A549 (cell line): ENCODE results near the gene TMEM39A. TPM values are rescaled to one million over a fixed set of nuclear protein-coding genes. Genes with fewer than 3 reads are reported as not detected.

Source experiments
- ATAC-seq, 2 experiments: fragments of 200-7000 bp in 1 of 2; fragments of >200 bp in 1 of 2; cut with Nextera tagmentation in 1 of 2; cut with Tn5 transposase in 1 of 2; 3 replicates each; pipeline versions ENCODE4 v1.8.0 to v1.9.1; 2018 to 2020; ENCODE audit warnings: mild to moderate bottlenecking in 1 of 2, moderate library complexity in 1 of 2
- CTCF ChIA-PET: fragments of 300-600 bp; sonication (Branson Sonifier 250); formaldehyde crosslinking; extraction: SDS; loops from one replicate; lab custom pipeline; 2021; ENCODE audit warnings: antibody characterized with exemption, inconsistent platforms; lab: Yijun Ruan, JAX
- POLR2A ChIA-PET: fragments of 350-600 bp; formaldehyde crosslinking; extraction: SDS; loops from one replicate; lab custom pipeline; 2021; ENCODE audit warnings: antibody characterized with exemption, inconsistent platforms; lab: Yijun Ruan, JAX
- DNase-seq, 2 experiments: peaks; one replicate each; pipeline versions ENCODE4 v3.0.0 to v3.0.0-alpha.2; 2011 to 2016; ENCODE audit warnings: low read depth in 1 of 2, low spot score in 1 of 2
- FAIRE-seq: peaks from 2 replicates; lab custom pipeline; 2011; peaks lifted over from hg19 to GRCh38; lab: Jason Lieb, UNC
- H3K27ac ChIP-seq, 2 experiments: fragments of >200 bp; sonication (Bioruptor Twin); formaldehyde crosslinking; 3 replicates each; pipeline ENCODE4 v1.5.1; 2016 to 2017
- H3K4me1 ChIP-seq: fragments of >200 bp; sonication (Bioruptor Twin); formaldehyde crosslinking; 3 replicates; pipeline ENCODE4 v1.6.1; 2016
- H3K4me2 ChIP-seq: fragments of >200 bp; sonication (Bioruptor Twin); formaldehyde crosslinking; 3 replicates; pipeline ENCODE4 v1.6.1; 2016
- H3K4me3 ChIP-seq: fragments of >200 bp; sonication (Bioruptor Twin); formaldehyde crosslinking; 3 replicates; pipeline ENCODE4 v1.5.1; 2016
- H3K9me3 ChIP-seq: fragments of >200 bp; sonication (Bioruptor Twin); formaldehyde crosslinking; 3 replicates; pipeline ENCODE4 v1.6.1; 2016
- CBX8 ChIP-seq: fragments of 200-600 bp; sonication (generic); IDR thresholded peaks from 2 replicates; pipeline ENCODE4 v1.6.1; 2016
- CHD2 ChIP-seq: fragments of 150-350 bp; IDR thresholded peaks from 2 replicates; pipeline ENCODE4 v1.6.1; 2014; ENCODE audit warnings: low read length; ENCODE audit not compliant: partially characterized antibody
- CHD4 ChIP-seq: fragments of 200-600 bp; sonication (generic); IDR thresholded peaks from 2 replicates; pipeline ENCODE4 v1.6.1; 2016; ENCODE audit warnings: antibody characterized with exemption, mild to moderate bottlenecking, borderline replicate concordance
- EHMT2 ChIP-seq: fragments of 200-600 bp; sonication (generic); IDR thresholded peaks from 2 replicates; pipeline ENCODE4 v1.6.1; 2016; ENCODE audit warnings: antibody characterized with exemption, low read depth, mild to moderate bottlenecking, moderate library complexity
- ESRRA ChIP-seq: fragments of 150-350 bp; IDR thresholded peaks from 2 replicates; pipeline ENCODE4 v1.6.1; 2014; ENCODE audit warnings: mild to moderate bottlenecking, low read length, borderline replicate concordance
- FOSB ChIP-seq: fragments of 250-450 bp; sonication (Bioruptor Pico); IDR thresholded peaks from 2 replicates; pipeline ENCODE4 v1.5.0; 2020; ENCODE audit warnings: mild to moderate bottlenecking, moderate library complexity
- FOSL2 ChIP-seq, 2 experiments: fragments of 450-650 bp in 1 of 2; fragments of >200 bp in 1 of 2; sonication (Bioruptor Twin) in 1 of 2; formaldehyde crosslinking; IDR thresholded peaks; 2 replicates each; pipeline versions ENCODE4 v1.5.0 to v1.6.1; 2016 to 2020; ENCODE audit warnings: mild to moderate bottlenecking in 1 of 2, moderate library complexity in 1 of 2
- FOXS1 ChIP-seq: fragments of 250-450 bp; sonication (Bioruptor Pico); IDR thresholded peaks from 2 replicates; pipeline ENCODE4 v1.5.0; 2020; ENCODE audit warnings: mild to moderate bottlenecking, moderate library complexity
- HDAC2 ChIP-seq: fragments of 200-600 bp; sonication (generic); IDR thresholded peaks from 2 replicates; pipeline ENCODE4 v1.6.1; 2016
- HES2 ChIP-seq: fragments of >200 bp; sonication (Bioruptor Twin); formaldehyde crosslinking; IDR thresholded peaks from 2 replicates; pipeline ENCODE4 v1.6.1; 2016
- HOXB5 ChIP-seq: fragments of 250-450 bp; sonication (Bioruptor Pico); IDR thresholded peaks from 2 replicates; pipeline ENCODE4 v1.5.0; 2020; ENCODE audit warnings: mild to moderate bottlenecking, moderate library complexity
- JUN ChIP-seq, 2 experiments: fragments of >200 bp; sonication (Bioruptor Twin); formaldehyde crosslinking; IDR thresholded peaks; 2 replicates in 1 of 2; 3 replicates in 1 of 2; pipeline ENCODE4 v1.6.1; 2016 to 2017
- KDM5A ChIP-seq: fragments of 200-600 bp; sonication (generic); IDR thresholded peaks from 2 replicates; pipeline ENCODE4 v1.6.1; 2016; ENCODE audit warnings: antibody characterized with exemption, mild to moderate bottlenecking
- MAFK ChIP-seq: fragments of 450-650 bp; IDR thresholded peaks from 2 replicates; pipeline ENCODE4 v1.6.1; 2014; ENCODE audit not compliant: partially characterized antibody
- MAZ ChIP-seq: fragments of 150-350 bp; IDR thresholded peaks from 2 replicates; pipeline ENCODE4 v1.6.1; 2014; ENCODE audit warnings: antibody characterized with exemption, low read depth, low read length, borderline replicate concordance
- MYC ChIP-seq: IDR thresholded peaks from 2 replicates; pipeline ENCODE4 v1.6.1; 2012; ENCODE audit warnings: mild to moderate bottlenecking, inconsistent platforms, low read length, improper control_type of control experiment, borderline replicate concordance
- NFE2L2 ChIP-seq: fragments of 150-350 bp; conservative IDR thresholded peaks from 2 replicates; pipeline ENCODE4 v1.6.1; 2014; ENCODE audit warnings: low read length
- PHF8 ChIP-seq: fragments of 200-600 bp; sonication (generic); IDR thresholded peaks from 2 replicates; pipeline ENCODE4 v1.6.1; 2016; ENCODE audit warnings: low read depth, mild to moderate bottlenecking, antibody characterized with exemption, moderate library complexity, borderline replicate concordance
- POLR2A ChIP-seq: IDR thresholded peaks from 2 replicates; pipeline ENCODE4 v1.6.1; 2012; ENCODE audit warnings: mild to moderate bottlenecking, low read length
- POLR2AphosphoS2 ChIP-seq: conservative IDR thresholded peaks from 2 replicates; pipeline ENCODE4 v1.6.1; 2012; ENCODE audit warnings: low read length, improper control_type of control experiment, inconsistent platforms
- RCOR1 ChIP-seq: fragments of 150-350 bp; IDR thresholded peaks from 2 replicates; pipeline ENCODE4 v1.6.1; 2014; ENCODE audit warnings: antibody characterized with exemption, low read length, low read depth
- TP53 ChIP-seq: fragments of 250-450 bp; sonication (Bioruptor Pico); IDR thresholded peaks from 2 replicates; pipeline ENCODE4 v1.5.0; 2021; ENCODE audit warnings: mild to moderate bottlenecking, moderate library complexity
- ZFP36 ChIP-seq: fragments of 450-650 bp; IDR thresholded peaks from 2 replicates; pipeline ENCODE4 v1.6.1; 2014; ENCODE audit warnings: borderline replicate concordance; ENCODE audit not compliant: partially characterized antibody
- ZNF302 ChIP-seq: fragments of 250-450 bp; sonication (Bioruptor Pico); IDR thresholded peaks from 2 replicates; pipeline ENCODE4 v1.9.0; 2021; ENCODE audit warnings: inconsistent platforms, mild to moderate bottlenecking, moderate library complexity
- ZSCAN20 ChIP-seq: fragments of 250-450 bp; sonication (Bioruptor Pico); IDR thresholded peaks from 2 replicates; pipeline ENCODE4 v1.8.0; 2022; ENCODE audit warnings: mild to moderate bottlenecking, moderate library complexity
- WGBS: methylation state at CpG from one replicate; pipeline ENCODE4 v1.1.6; 2017; ENCODE audit errors: missing lambda C conversion rate; 5-methylcytosine and 5-hydroxymethylcytosine counted together
- polyA plus RNA-seq, 4 experiments: library from polyadenylated mRNA; depleted of rRNA in 3 of 4; stranded (reverse); fragments of >200 nt; fragmentation: RNase III in 1 of 4; extraction: RNeasy Plus Mini Kit Qiagen cat#74134 plus additional on column Dnase treatment in 1 of 4; gene quantifications; 2 replicates in 3 of 4; 3 replicates in 1 of 4; pipeline ENCODE4 v1.2.3, GENCODE V29; 2011 to 2017
- TF ChIP-seq, protein P1 (sequence below): IDR thresholded peaks from 2 replicates; pipeline ENCODE4 v1.6.1; 2012
- TF ChIP-seq, protein P2 (sequence below): fragments of >200 bp; sonication (Bioruptor Twin); formaldehyde crosslinking; IDR thresholded peaks from 3 replicates; pipeline ENCODE4 v1.5.1; 2016

Gene TMEM39A
- polyA plus RNA-seq, 2 of the 4 experiments (the other 2 are of a cell fraction), result 16.9 to 21.9 TPM

DNA sequence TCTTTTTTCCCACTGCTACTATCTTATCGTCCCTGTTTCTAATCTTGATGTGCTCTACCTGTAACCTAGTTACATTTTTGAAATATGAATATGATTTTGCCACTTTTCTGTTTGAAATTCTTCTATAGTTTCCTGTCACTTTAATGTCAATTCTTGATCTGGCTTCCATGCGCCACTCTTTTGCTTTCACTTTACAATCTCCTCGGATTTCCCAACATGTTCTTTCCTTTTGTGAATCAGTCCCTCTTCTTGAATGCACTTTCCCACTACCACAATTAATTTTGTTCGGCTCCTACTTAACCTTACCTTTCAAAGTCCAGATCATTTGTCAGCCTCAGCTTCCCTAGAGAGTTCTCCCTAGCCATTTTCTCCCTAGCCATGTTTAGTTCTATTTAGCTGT lies 43.2 kb upstream of the TMEM39A start:
- no peak for TF ChIP-seq CHD4
- no peak for TF ChIP-seq HOXB5 (CRISPR knock-in tag)
- TF ChIP-seq MAFK, result no peak
- Histone ChIP-seq H3K4me3 (no peak overlapping the region), H3K9me3 (no peaks in the 10 kb centered on the region), H3K27ac (no peak overlapping the region), H3K4me1 (no peaks in the 10 kb centered on the region), H3K4me2 (no peak overlapping the region)
- no peak for ATAC-seq
- CTCF ChIA-PET, result no interaction called here
- POLR2A ChIA-PET, result interaction anchor here (1.0 kb wide), 1 partner anchor 8 kb away, joined by 3 read pairs; the partner anchor contains the start of gene TIMMDC1
- no peak for FAIRE-seq
- no peak for DNase-seq
- WGBS, result 87% methylated on average over 4 of the region's 4 CpGs

- Histone ChIP-seq H3K4me1 (peaks cover 25% of the 10 kb centered on the region), H3K27ac (no peak overlapping the region), H3K4me3 (no peak overlapping the region), H3K9me3 (no peaks in the 10 kb centered on the region), H3K4me2 (peak overlapping the region; percentile 78)
- 76% methylated on average over 2 of the region's 2 CpGs for WGBS
- ATAC-seq (no peak), DNase-seq (no peak), FAIRE-seq (no peak)
- CTCF ChIA-PET, result interaction anchor here (1.4 to 2.5 kb wide), 3 partner anchors 12 to 180 kb away, joined by 3 to 9 read pairs (median 4); no protein-coding TSS in a partner anchor
- POLR2A ChIA-PET, result no interaction called here
- no peak for TF ChIP-seq RCOR1
- TF ChIP-seq FOXS1 (CRISPR knock-in tag), result no peak
- no peak for TF ChIP-seq MAFK
- TF ChIP-seq FOSB (CRISPR knock-in tag), result no peak
- no peak for TF ChIP-seq CHD2
- TF ChIP-seq JUN (IDR thresholded peaks at IDR 0.05), result no peak
- no peak for TF ChIP-seq POLR2A
- no peak for TF ChIP-seq EHMT2
- no peak for TF ChIP-seq CBX8
- TF ChIP-seq ESRRA, result no peak
- no peak for TF ChIP-seq HDAC2
Measured at GRCh38 chr3:119500901-119501300, 37.5 kb upstream of the TMEM39A start.

GRCh38 chr3:119500265-119500664 lies 36.9 kb upstream of the TMEM39A start:
- FAIRE-seq (no peak), ATAC-seq (no peak), DNase-seq (no peak)
- WGBS, result 89% methylated on average over 4 of the region's 4 CpGs
- Histone ChIP-seq H3K4me3 (no peak overlapping the region), H3K4me1 (peaks cover 25% of the 10 kb centered on the region), H3K27ac (no peak overlapping the region), H3K4me2 (peak overlapping the region; percentile 78), H3K9me3 (no peaks in the 10 kb centered on the region)
- TF ChIP-seq FOSL2 (IDR thresholded peaks at IDR 0.05) (no peak), FOSL2 (CRISPR knock-in tag; IDR thresholded peaks at IDR 0.05) (no peak), POLR2AphosphoS2 (no peak), NFE2L2 (no peak), KDM5A (no peak), ZFP36 (no peak), EHMT2 (no peak)
- TF ChIP-seq, protein P1, sequence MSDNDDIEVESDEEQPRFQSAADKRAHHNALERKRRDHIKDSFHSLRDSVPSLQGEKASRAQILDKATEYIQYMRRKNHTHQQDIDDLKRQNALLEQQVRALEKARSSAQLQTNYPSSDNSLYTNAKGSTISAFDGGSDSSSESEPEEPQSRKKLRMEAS, result no peak
- ChIA-PET POLR2A (interaction anchor here (0.8 kb wide), 1 partner anchor 37 kb away, joined by 3 read pairs; the partner anchor contains the start of gene TMEM39A), CTCF (interaction anchor here (1.1 to 2.5 kb wide), 6 partner anchors 13 to 616 kb away, joined by 3 to 10 read pairs (median 4); partner anchors contain the start of gene TMEM39A)

DNA sequence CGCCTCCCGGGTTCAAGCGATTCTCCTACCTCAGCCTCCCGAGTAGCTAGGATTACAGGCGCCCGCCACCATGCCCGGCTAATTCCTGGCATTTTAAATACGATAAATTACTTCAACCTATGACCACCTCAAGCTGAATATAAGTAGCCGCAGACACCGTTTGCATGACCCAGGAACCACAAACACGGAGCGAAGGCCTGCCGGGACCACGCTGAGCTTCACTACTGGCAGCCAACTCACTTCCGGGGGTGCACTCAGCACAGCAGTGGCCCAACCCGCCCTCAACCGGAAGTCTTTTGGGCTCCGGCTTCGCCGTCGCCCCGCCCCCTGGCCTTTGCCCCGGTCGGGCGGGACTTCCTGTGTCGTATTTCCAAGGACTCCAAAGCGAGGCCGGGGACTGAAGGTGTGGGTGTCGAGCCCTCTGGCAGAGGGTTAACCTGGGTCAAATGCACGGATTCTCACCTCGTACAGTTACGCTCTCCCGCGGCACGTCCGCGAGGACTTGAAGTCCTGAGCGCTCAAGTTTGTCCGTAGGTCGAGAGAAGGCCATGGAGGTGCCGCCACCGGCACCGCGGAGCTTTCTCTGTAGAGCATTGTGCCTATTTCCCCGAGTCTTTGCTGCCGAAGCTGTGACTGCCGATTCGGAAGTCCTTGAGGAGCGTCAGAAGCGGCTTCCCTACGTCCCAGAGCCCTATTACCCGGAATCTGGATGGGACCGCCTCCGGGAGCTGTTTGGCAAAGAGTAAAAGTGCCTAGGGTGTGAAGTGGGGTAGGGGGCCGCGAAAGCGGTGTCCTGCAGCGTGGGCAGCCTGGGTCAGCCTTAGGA lies 35.0 kb upstream of the TMEM39A start, which contains the start of gene TIMMDC1:
Gene TIMMDC1, plus strand, starts transcription at position 362 of the 826 bp plus-strand sequence. Its CDS starts 187 bp downstream, at position 549.
- peak within 1 kb of the TSS; percentile 89 for H3K4me2 ChIP-seq
- H3K9me3 ChIP-seq, result no peaks in the 10 kb centered on the region
- H3K4me3 ChIP-seq, result peak within 1 kb of the TSS; percentile 79
- DNase-seq (peak; percentile 96 to 98), ATAC-seq (peak; percentile 99), FAIRE-seq (peak; percentile 32)
- CTCF ChIA-PET, result interaction anchor here (1.8 to 2.1 kb wide), 2 partner anchors 29 to 34 kb away, joined by 4 to 10 read pairs; partner anchors contain the start of gene TMEM39A
- 2% methylated on average over 44 of the region's 58 CpGs for WGBS
- POLR2A ChIA-PET, result interaction anchor here (0.6 to 2.8 kb wide), 24 partner anchors 9 to 598 kb away, joined by 3 to 50 read pairs (median 4); partner anchors contain the start of genes ARHGAP31, B4GALT4, COX17 and POGLUT1
- H3K27ac ChIP-seq, result peak within 1 kb of the TSS; percentile 88 to 93
- H3K4me1 ChIP-seq, result peaks cover 25% of the 10 kb centered on the region
- TF ChIP-seq MYC, result peak; percentile 82
- no peak for TF ChIP-seq FOSL2 (IDR thresholded peaks at IDR 0.05)
- TF ChIP-seq FOSL2 (CRISPR knock-in tag; IDR thresholded peaks at IDR 0.05), result peak; percentile 27; the same call in 1 of the 2 replicates
- TF ChIP-seq, protein P2, sequence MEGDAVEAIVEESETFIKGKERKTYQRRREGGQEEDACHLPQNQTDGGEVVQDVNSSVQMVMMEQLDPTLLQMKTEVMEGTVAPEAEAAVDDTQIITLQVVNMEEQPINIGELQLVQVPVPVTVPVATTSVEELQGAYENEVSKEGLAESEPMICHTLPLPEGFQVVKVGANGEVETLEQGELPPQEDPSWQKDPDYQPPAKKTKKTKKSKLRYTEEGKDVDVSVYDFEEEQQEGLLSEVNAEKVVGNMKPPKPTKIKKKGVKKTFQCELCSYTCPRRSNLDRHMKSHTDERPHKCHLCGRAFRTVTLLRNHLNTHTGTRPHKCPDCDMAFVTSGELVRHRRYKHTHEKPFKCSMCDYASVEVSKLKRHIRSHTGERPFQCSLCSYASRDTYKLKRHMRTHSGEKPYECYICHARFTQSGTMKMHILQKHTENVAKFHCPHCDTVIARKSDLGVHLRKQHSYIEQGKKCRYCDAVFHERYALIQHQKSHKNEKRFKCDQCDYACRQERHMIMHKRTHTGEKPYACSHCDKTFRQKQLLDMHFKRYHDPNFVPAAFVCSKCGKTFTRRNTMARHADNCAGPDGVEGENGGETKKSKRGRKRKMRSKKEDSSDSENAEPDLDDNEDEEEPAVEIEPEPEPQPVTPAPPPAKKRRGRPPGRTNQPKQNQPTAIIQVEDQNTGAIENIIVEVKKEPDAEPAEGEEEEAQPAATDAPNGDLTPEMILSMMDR, result no peak
- TF ChIP-seq, protein P1, result peak; percentile 92
- TF ChIP-seq MAZ, result 0 out of 2 replicates have a peak, but pooled peaks have one; percentile 71
- TF ChIP-seq ZNF302 (CRISPR knock-in tag), result no peak
- TF ChIP-seq POLR2A, result peak; percentile 82
- TF ChIP-seq FOSB (CRISPR knock-in tag), result no peak
- TF ChIP-seq ZSCAN20 (CRISPR knock-in tag), result no peak
- TF ChIP-seq HES2, result no peak
- TF ChIP-seq TP53, result no peak
- TF ChIP-seq JUN (IDR thresholded peaks at IDR 0.05), result peak; percentile 87 to 93; a peak in 4 of 5 replicates
- TF ChIP-seq PHF8, result peak; percentile 72; the same call in 1 of the 2 replicates
